ENCODE data around the gene SDHB.
A peak's percentile ranks its signal among the peaks of the same experiment; 100 is the strongest.

The SDHB gene

DNA sequence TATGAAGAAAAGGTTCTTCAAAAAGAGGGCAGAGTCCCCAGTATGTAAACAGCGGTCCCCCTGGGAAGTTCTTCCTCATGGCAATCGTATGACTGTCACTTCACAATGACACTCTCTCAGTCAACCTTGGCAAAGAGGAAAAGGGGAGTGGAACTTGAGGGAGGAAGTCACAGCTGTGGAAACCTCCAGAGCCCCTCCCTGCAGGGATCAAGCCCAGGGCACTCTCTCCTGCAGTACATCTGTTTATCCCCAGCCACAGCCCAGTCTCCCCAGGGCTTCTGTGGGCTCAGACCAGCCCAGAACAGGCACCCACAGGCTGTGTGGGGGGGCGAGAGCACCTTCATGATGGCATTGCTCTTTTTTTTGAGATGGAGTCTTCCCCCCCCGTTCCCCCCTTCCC, 44.1 kb downstream of the SDHB start:
- peaks cover 2% of the 10 kb centered on the region; the same call in 1 of the 2 replicates for H3K4me1 ChIP-seq (ENCODE audit: control insufficient read depth, insufficient read depth, low read length)
- POLR2A ChIA-PET = interaction anchor here (1.3 to 1.9 kb wide), 3 partner anchors 8 to 49 kb away, joined by 3 to 6 read pairs (median 5); no protein-coding TSS in a partner anchor
- no peak overlapping the region for H3K27ac ChIP-seq (ENCODE audit: extremely low read depth, low read depth, low read length)
- H3K9me3 ChIP-seq (ENCODE audit: control insufficient read depth, insufficient read depth, low read depth, low read length) = no peaks in the 10 kb centered on the region
- peak; percentile 31; the same call in 1 of the 2 replicates for TF ChIP-seq ZBTB8A (tag by site-specific recombination; IDR thresholded peaks at IDR 0.05)
- TF ChIP-seq ZSCAN16 (tag by site-specific recombination; IDR thresholded peaks at IDR 0.05) = no peak
- CTCF ChIA-PET = no interaction called here
- H3K36me3 ChIP-seq (ENCODE audit: control insufficient read depth in 2 of 2, insufficient read depth in 1 of 2, low read length in 2 of 2) = peaks cover 0 to 13% of the 10 kb centered on the region in 2 experiments; a peak in 2 of 3 replicates
- no peak overlapping the region for H3K4me3 ChIP-seq (ENCODE audit: low read depth, low read length)

DNA sequence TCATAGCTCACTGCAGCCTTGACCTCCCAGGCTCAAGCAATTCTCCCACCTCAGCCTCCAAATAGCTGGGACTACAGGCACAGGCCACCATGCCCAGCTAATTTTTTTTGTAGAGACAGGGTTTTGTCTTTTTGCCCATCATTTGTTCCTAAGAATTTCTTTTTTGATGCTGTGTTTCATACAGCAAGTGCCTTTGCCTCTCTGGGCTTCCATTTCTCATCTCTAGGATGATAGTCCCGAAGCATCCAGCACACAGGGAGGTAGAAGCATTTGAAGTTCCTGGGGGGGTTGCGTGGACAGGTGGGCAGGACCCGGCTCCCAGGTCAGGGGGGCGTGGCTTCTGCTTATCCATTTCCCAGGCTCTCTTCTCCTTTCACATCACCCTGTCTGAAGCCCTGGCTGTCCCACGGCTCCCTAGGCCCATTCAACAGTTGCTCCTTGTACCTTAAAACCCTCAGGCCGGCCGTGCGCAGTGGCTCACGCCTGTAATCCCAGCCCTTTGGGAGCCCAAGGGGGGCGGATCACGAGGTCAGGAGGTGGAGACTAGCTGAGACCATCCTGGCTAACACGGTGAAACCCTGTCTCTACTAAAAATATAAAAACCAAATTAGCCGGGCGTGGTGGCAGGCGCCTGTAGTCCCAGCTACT, 45.5 kb downstream of the SDHB start:
- TF ChIP-seq ZSCAN30 (tag by site-specific recombination; IDR thresholded peaks at IDR 0.05) (no peak), YY1 (tag by site-specific recombination; IDR thresholded peaks at IDR 0.05) (no peak), ZNF768 (tag by site-specific recombination; IDR thresholded peaks at IDR 0.05) (0 out of 2 replicates have a peak, but pooled peaks have one; percentile 56), SP3 (tag by site-specific recombination; IDR thresholded peaks at IDR 0.05) (no peak), KLF9 (tag by site-specific recombination; IDR thresholded peaks at IDR 0.05; ENCODE audit: low read depth) (peak; percentile 28; the same call in 1 of the 2 replicates)
- TF ChIP-seq, protein P1, sequence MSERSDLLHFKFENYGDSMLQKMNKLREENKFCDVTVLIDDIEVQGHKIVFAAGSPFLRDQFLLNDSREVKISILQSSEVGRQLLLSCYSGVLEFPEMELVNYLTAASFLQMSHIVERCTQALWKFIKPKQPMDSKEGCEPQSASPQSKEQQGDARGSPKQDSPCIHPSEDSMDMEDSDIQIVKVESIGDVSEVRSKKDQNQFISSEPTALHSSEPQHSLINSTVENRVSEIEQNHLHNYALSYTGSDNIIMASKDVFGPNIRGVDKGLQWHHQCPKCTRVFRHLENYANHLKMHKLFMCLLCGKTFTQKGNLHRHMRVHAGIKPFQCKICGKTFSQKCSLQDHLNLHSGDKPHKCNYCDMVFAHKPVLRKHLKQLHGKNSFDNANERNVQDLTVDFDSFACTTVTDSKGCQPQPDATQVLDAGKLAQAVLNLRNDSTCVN (tag by site-specific recombination; optimal IDR thresholded peaks at IDR 0.05) = no peak
- no peak overlapping the region for H3K27ac ChIP-seq (ENCODE audit: extremely low read depth, low read depth, low read length)
- no peaks in the 10 kb centered on the region for H3K9me3 ChIP-seq (ENCODE audit: control insufficient read depth, insufficient read depth, low read depth, low read length)
- ChIA-PET CTCF (no interaction called here), POLR2A (interaction anchor here (0.6 to 0.7 kb wide), 3 partner anchors 25 to 48 kb away, joined by 3 to 5 read pairs (median 4); no protein-coding TSS in a partner anchor)
- peaks cover 3 to 25% of the 10 kb centered on the region in 2 experiments; a peak in 2 of 3 replicates for H3K36me3 ChIP-seq (ENCODE audit: control insufficient read depth in 2 of 2, insufficient read depth in 1 of 2, low read length in 2 of 2)
- peaks cover 2% of the 10 kb centered on the region; the same call in 1 of the 2 replicates for H3K4me1 ChIP-seq (ENCODE audit: control insufficient read depth, insufficient read depth, low read length)
- H3K4me3 ChIP-seq (ENCODE audit: low read depth, low read length) = no peak overlapping the region

DNA sequence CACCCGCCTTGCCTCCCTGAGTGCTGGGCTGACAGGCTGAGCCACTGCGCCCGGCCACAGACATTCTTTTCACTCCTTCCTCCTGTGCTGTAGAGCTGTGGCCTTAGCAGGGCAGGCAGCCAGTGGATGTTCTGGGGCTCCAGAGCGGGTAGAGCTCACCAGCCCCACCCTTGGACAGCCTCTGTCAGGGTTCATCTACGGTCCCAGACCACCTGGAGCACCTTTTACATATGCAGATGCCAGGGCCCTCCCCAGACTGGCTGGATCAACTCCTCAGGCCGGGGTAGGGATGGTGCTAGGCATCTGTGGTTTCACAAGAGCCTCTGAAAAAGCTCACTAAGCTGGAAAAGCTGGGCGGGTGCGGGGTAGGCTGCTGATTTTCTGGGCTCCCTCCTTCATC, 46.7 kb downstream of the SDHB start:
- POLR2A ChIA-PET = no interaction called here
- H3K27ac ChIP-seq (ENCODE audit: extremely low read depth, low read depth, low read length) = no peak overlapping the region
- H3K4me3 ChIP-seq (ENCODE audit: low read depth, low read length) = no peak overlapping the region
- peaks cover 6 to 37% of the 10 kb centered on the region in 2 experiments; a peak in 2 of 3 replicates for H3K36me3 ChIP-seq (ENCODE audit: control insufficient read depth in 2 of 2, insufficient read depth in 1 of 2, low read length in 2 of 2)
- H3K9me3 ChIP-seq (ENCODE audit: control insufficient read depth, insufficient read depth, low read depth, low read length) = no peaks in the 10 kb centered on the region
- peaks cover 2% of the 10 kb centered on the region; the same call in 1 of the 2 replicates for H3K4me1 ChIP-seq (ENCODE audit: control insufficient read depth, insufficient read depth, low read length)
- CTCF ChIA-PET = interaction anchor here (1.0 to 2.0 kb wide), 2 partner anchors 20 to 47 kb away, joined by 3 to 7 read pairs; no protein-coding TSS in a partner anchor
- TF ChIP-seq, protein P2, sequence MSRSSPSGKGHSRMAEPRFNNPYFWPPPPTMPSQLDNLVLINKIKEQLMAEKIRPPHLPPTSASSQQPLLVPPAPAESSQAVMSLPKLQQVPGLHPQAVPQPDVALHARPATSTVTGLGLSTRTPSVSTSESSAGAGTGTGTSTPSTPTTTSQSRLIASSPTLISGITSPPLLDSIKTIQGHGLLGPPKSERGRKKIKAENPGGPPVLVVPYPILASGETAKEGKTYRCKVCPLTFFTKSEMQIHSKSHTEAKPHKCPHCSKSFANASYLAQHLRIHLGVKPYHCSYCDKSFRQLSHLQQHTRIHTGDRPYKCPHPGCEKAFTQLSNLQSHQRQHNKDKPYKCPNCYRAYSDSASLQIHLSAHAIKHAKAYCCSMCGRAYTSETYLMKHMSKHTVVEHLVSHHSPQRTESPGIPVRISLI (tag by site-specific recombination; IDR thresholded peaks at IDR 0.05) = no peak
- TF ChIP-seq SCRT2 (tag by site-specific recombination; IDR thresholded peaks at IDR 0.05) = no peak
- no peak for TF ChIP-seq HOXA7 (CRISPR knock-in tag; IDR thresholded peaks at IDR 0.05; ENCODE audit: borderline replicate concordance)
- no peak for TF ChIP-seq ZNF654 (tag by site-specific recombination; IDR thresholded peaks at IDR 0.05; ENCODE audit: low read depth)
- TF ChIP-seq ZNF214 (tag by site-specific recombination; IDR thresholded peaks at IDR 0.05; ENCODE audit: borderline replicate concordance) = no peak
- TF ChIP-seq, protein P3, sequence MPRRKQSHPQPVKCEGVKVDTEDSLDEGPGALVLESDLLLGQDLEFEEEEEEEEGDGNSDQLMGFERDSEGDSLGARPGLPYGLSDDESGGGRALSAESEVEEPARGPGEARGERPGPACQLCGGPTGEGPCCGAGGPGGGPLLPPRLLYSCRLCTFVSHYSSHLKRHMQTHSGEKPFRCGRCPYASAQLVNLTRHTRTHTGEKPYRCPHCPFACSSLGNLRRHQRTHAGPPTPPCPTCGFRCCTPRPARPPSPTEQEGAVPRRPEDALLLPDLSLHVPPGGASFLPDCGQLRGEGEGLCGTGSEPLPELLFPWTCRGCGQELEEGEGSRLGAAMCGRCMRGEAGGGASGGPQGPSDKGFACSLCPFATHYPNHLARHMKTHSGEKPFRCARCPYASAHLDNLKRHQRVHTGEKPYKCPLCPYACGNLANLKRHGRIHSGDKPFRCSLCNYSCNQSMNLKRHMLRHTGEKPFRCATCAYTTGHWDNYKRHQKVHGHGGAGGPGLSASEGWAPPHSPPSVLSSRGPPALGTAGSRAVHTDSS (tag by site-specific recombination; IDR thresholded peaks at IDR 0.05) = no peak
- TF ChIP-seq YY2 (tag by site-specific recombination; IDR thresholded peaks at IDR 0.05) = no peak

All from HEK293 (cell line).